Liver (tissue), 9 donors: ENCODE measurements around the gene SLC38A3. TPM values are rescaled to one million over a fixed set of nuclear protein-coding genes. Genes with fewer than 3 reads are reported as not detected.
A peak's percentile ranks its signal among the peaks of the same experiment; 100 is the strongest.

Experiments used
- DNase-seq: peaks from one replicate; pipeline ENCODE4 v3.0.0-alpha.2; 2017; ENCODE audit warnings: low spot score
- H3K27ac ChIP-seq, 2 donors: one replicate each; pipeline ENCODE4 v1.7.0; 2013; ENCODE audit warnings: inconsistent platforms in 2 of 2, low read length in 2 of 2, control low read depth in 1 of 2, low read depth in 1 of 2, mild to moderate bottlenecking in 1 of 2
- H3K27me3 ChIP-seq, 4 donors: one replicate each; pipeline versions ENCODE4 v1.6.1 to v1.7.0; 2013; ENCODE audit warnings: low read length in 3 of 4, inconsistent platforms in 1 of 4, mild to moderate bottlenecking in 1 of 4, moderate library complexity in 1 of 4; ENCODE audit not compliant: control insufficient read depth in 4 of 4, insufficient read depth in 4 of 4
- H3K36me3 ChIP-seq, 4 donors: one replicate each; pipeline versions ENCODE4 v1.6.1 to v1.7.0; 2013; ENCODE audit warnings: low read length in 3 of 4, mild to moderate bottlenecking in 3 of 4, low read depth in 1 of 4, moderate library complexity in 1 of 4; ENCODE audit not compliant: control insufficient read depth in 4 of 4, insufficient read depth in 3 of 4
- H3K4me1 ChIP-seq, 4 donors: one replicate each; pipeline versions ENCODE4 v1.6.1 to v1.7.0; 2013; ENCODE audit warnings: low read length in 3 of 4, mild to moderate bottlenecking in 3 of 4, moderate library complexity in 1 of 4; ENCODE audit not compliant: control insufficient read depth in 4 of 4, insufficient read depth in 4 of 4
- H3K4me3 ChIP-seq, 3 donors: one replicate each; pipeline versions ENCODE4 v1.6.1 to v1.7.0; 2013; ENCODE audit warnings: low read length in 3 of 3, control low read depth in 1 of 3, low read depth in 1 of 3, mild to moderate bottlenecking in 1 of 3
- H3K9ac ChIP-seq, 2 donors: one replicate each; pipeline ENCODE4 v1.7.0; 2013; ENCODE audit warnings: low read length in 2 of 2, mild to moderate bottlenecking in 2 of 2, moderate library complexity in 2 of 2, control low read depth in 1 of 2, low read depth in 1 of 2
- H3K9me3 ChIP-seq, 4 donors: one replicate each; pipeline versions ENCODE4 v1.6.1 to v1.7.0; 2013; ENCODE audit warnings: low read length in 3 of 4; ENCODE audit not compliant: control insufficient read depth in 4 of 4
- EGR1 ChIP-seq, 2 donors: IDR thresholded peaks; 2 replicates each; pipeline ENCODE4 v1.6.1; 2016 to 2018; ENCODE audit warnings: antibody characterized with exemption in 2 of 2, low read depth in 2 of 2
- FOXA1 ChIP-seq: IDR thresholded peaks from 2 replicates; pipeline ENCODE4 v1.6.1; 2016; ENCODE audit warnings: antibody characterized with exemption
- FOXA2 ChIP-seq: IDR thresholded peaks from 2 replicates; pipeline ENCODE4 v1.6.1; 2016; ENCODE audit warnings: antibody characterized with exemption
- GABPA ChIP-seq, 2 donors: IDR thresholded peaks in 1 of 2; conservative IDR thresholded peaks in 1 of 2; 2 replicates each; pipeline ENCODE4 v1.6.1; 2016; ENCODE audit warnings: antibody characterized with exemption in 2 of 2, mild to moderate bottlenecking in 1 of 2, moderate library complexity in 1 of 2
- HNF4A ChIP-seq, 2 donors: conservative IDR thresholded peaks; 2 replicates each; pipeline ENCODE4 v1.6.1; 2016; ENCODE audit warnings: antibody characterized with exemption in 2 of 2, mild to moderate bottlenecking in 2 of 2
- HNF4G ChIP-seq: IDR thresholded peaks from 2 replicates; pipeline ENCODE4 v1.6.1; 2016; ENCODE audit warnings: antibody characterized with exemption
- JUND ChIP-seq, 2 donors: IDR thresholded peaks; 2 replicates each; pipeline ENCODE4 v1.6.1; 2016; ENCODE audit warnings: antibody characterized with exemption in 2 of 2
- MAX ChIP-seq: IDR thresholded peaks from 2 replicates; pipeline ENCODE4 v1.6.1; 2016; ENCODE audit warnings: antibody characterized with exemption
- RAD21 ChIP-seq, 2 donors: IDR thresholded peaks; 2 replicates each; pipeline ENCODE4 v1.6.1; 2016; ENCODE audit warnings: antibody characterized with exemption in 2 of 2, mild to moderate bottlenecking in 2 of 2
- RXRA ChIP-seq, 2 donors: IDR thresholded peaks; 2 replicates each; pipeline ENCODE4 v1.6.1; 2017 to 2018; ENCODE audit warnings: antibody characterized with exemption in 2 of 2, mild to moderate bottlenecking in 1 of 2
- SP1 ChIP-seq: IDR thresholded peaks from 2 replicates; pipeline ENCODE4 v1.6.1; 2018; ENCODE audit warnings: antibody characterized with exemption, mild to moderate bottlenecking
- YY1 ChIP-seq: IDR thresholded peaks from 2 replicates; pipeline ENCODE4 v1.6.1; 2016; ENCODE audit warnings: antibody characterized with exemption, mild to moderate bottlenecking
- WGBS: extraction: QIAGEN DNeasy Blood & Tissue Kit; methylation state at CpG from one replicate; pipeline ENCODE4 v1.1.7; 2013; 5-methylcytosine and 5-hydroxymethylcytosine counted together
- polyA plus RNA-seq, 2 donors: library from polyadenylated mRNA; stranded (reverse) in 1 of 2; unstranded in 1 of 2; fragments of 200-250 nt in 1 of 2; fragments of >200 nt in 1 of 2; fragmentation: Nextera tagmentation in 1 of 2; extraction: Ambion mirVana in 1 of 2; gene quantifications; one replicate each; pipeline versions ENCODE4 v1.2.1 to v1.2.3, GENCODE V29; 2013 to 2015
- total RNA-seq, 2 donors: library from RNA; depleted of rRNA; stranded (reverse); fragments of >200 nt; gene quantifications; one replicate each; pipeline ENCODE4 v1.2.3, GENCODE V29; 2014
- TF ChIP-seq, protein P1 (sequence below): IDR thresholded peaks from 2 replicates; pipeline ENCODE4 v1.6.1; 2016; ENCODE audit warnings: antibody characterized with exemption, mild to moderate bottlenecking
- TF ChIP-seq, protein P2 (sequence below): IDR thresholded peaks from 2 replicates; pipeline ENCODE4 v1.6.1; 2016; ENCODE audit warnings: antibody characterized with exemption
- TF ChIP-seq, protein P3 (sequence below): fragments of 150-350 bp; IDR thresholded peaks from 2 replicates; pipeline ENCODE4 v1.5.1; 2017; ENCODE audit warnings: improper control_type of control experiment, low read depth, low read length; ENCODE audit not compliant: missing input control
- donor health status: healthy.
- donor health status: healthy.
- donor health status: healthy.
- donor health status: healthy.
- donor health status: healthy.

Gene SLC38A3
- total and polyA plus RNA-seq, 4 donors = 98.1 to 180 (median 140) TPM

DNA sequence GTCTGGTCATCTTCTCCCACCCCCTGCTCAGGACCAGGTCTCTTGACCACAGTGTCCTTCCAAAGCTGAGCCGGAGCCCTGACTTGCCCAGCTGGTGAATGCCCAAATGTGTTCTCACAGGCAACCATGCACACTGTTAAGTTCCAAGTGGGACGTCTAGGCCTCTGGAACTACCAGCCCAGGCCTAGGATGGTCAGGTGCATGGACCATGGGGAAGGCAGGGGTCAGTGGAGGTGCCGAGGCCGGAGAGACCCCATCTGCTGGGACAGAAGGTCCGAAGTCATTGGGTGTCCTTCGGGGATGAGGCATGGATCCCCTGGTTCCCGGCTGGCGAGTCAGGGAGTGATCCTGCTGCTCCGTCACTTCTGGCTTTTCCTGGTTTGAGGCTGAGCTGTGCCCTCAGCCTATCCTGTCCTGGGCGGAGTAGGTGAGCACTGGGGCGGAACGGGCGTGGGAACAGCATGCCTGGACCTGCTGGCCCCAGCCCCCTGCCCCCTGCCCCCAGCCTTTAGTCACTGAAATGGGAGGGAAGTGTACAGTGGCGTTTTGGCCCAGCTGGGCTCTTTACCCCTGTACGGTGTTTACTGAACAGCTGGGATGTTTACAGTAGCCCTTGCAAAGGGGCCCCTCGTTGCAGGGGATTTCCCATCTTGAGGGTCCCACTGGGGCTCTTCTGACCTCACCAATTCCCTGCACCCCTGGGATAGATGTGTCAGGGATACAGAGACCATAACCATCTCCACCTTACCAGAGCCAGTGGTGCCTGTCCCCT is 37.8 kb upstream of the SLC38A3 start:
- H3K9ac ChIP-seq = no peak overlapping the region

More for the DNA sequence above, 37.8 kb upstream of the SLC38A3 start:
- no peaks in the 10 kb centered on the region for H3K27me3 ChIP-seq
- TF ChIP-seq YY1 = no peak
- TF ChIP-seq HNF4G = no peak
- TF ChIP-seq RXRA (IDR thresholded peaks at IDR 0.05) = no peak
- no peak for TF ChIP-seq JUND (IDR thresholded peaks at IDR 0.05)
- TF ChIP-seq FOXA1 = no peak
- no peak for TF ChIP-seq RAD21 (IDR thresholded peaks at IDR 0.05)
- no peak for TF ChIP-seq FOXA2
- TF ChIP-seq GABPA (IDR thresholded peaks at IDR 0.05 in 1 of 2, conservative IDR thresholded peaks at IDR 0.05 in 1 of 2) = no peak
- TF ChIP-seq, protein P1, sequence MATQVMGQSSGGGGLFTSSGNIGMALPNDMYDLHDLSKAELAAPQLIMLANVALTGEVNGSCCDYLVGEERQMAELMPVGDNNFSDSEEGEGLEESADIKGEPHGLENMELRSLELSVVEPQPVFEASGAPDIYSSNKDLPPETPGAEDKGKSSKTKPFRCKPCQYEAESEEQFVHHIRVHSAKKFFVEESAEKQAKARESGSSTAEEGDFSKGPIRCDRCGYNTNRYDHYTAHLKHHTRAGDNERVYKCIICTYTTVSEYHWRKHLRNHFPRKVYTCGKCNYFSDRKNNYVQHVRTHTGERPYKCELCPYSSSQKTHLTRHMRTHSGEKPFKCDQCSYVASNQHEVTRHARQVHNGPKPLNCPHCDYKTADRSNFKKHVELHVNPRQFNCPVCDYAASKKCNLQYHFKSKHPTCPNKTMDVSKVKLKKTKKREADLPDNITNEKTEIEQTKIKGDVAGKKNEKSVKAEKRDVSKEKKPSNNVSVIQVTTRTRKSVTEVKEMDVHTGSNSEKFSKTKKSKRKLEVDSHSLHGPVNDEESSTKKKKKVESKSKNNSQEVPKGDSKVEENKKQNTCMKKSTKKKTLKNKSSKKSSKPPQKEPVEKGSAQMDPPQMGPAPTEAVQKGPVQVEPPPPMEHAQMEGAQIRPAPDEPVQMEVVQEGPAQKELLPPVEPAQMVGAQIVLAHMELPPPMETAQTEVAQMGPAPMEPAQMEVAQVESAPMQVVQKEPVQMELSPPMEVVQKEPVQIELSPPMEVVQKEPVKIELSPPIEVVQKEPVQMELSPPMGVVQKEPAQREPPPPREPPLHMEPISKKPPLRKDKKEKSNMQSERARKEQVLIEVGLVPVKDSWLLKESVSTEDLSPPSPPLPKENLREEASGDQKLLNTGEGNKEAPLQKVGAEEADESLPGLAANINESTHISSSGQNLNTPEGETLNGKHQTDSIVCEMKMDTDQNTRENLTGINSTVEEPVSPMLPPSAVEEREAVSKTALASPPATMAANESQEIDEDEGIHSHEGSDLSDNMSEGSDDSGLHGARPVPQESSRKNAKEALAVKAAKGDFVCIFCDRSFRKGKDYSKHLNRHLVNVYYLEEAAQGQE = no peak
- TF ChIP-seq MAX = no peak
- TF ChIP-seq, protein P2, sequence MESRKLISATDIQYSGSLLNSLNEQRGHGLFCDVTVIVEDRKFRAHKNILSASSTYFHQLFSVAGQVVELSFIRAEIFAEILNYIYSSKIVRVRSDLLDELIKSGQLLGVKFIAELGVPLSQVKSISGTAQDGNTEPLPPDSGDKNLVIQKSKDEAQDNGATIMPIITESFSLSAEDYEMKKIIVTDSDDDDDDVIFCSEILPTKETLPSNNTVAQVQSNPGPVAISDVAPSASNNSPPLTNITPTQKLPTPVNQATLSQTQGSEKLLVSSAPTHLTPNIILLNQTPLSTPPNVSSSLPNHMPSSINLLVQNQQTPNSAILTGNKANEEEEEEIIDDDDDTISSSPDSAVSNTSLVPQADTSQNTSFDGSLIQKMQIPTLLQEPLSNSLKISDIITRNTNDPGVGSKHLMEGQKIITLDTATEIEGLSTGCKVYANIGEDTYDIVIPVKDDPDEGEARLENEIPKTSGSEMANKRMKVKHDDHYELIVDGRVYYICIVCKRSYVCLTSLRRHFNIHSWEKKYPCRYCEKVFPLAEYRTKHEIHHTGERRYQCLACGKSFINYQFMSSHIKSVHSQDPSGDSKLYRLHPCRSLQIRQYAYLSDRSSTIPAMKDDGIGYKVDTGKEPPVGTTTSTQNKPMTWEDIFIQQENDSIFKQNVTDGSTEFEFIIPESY = no peak
- TF ChIP-seq HNF4A (conservative IDR thresholded peaks at IDR 0.05) = no peak
- no peak for TF ChIP-seq SP1
- TF ChIP-seq, protein P3, sequence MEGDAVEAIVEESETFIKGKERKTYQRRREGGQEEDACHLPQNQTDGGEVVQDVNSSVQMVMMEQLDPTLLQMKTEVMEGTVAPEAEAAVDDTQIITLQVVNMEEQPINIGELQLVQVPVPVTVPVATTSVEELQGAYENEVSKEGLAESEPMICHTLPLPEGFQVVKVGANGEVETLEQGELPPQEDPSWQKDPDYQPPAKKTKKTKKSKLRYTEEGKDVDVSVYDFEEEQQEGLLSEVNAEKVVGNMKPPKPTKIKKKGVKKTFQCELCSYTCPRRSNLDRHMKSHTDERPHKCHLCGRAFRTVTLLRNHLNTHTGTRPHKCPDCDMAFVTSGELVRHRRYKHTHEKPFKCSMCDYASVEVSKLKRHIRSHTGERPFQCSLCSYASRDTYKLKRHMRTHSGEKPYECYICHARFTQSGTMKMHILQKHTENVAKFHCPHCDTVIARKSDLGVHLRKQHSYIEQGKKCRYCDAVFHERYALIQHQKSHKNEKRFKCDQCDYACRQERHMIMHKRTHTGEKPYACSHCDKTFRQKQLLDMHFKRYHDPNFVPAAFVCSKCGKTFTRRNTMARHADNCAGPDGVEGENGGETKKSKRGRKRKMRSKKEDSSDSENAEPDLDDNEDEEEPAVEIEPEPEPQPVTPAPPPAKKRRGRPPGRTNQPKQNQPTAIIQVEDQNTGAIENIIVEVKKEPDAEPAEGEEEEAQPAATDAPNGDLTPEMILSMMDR = no peak
- TF ChIP-seq EGR1 (IDR thresholded peaks at IDR 0.05; ENCODE audit: low read depth in 2 of 2) = no peak
- H3K4me1 ChIP-seq = peaks cover 16 to 50% (median 39%) of the 10 kb centered on the region in 4 donors
- 72% methylated on average over 16 of the region's 16 CpGs for WGBS
- H3K9me3 ChIP-seq = no peaks in the 10 kb centered on the region
- no peak overlapping the region for H3K4me3 ChIP-seq
- no peaks in the 10 kb centered on the region for H3K36me3 ChIP-seq
- peak overlapping the region in 1 of 2 donors; percentile 44 for H3K27ac ChIP-seq
- DNase-seq = no peak
